Hematopoietic multipotent progenitor cell treated with erythropoietin and hydrocortisone succinate and interleukin-3 and kit ligand, for 8 days (in vitro differentiated cells): Measurements from ENCODE around the gene CDK18.
A peak's percentile ranks its signal among the peaks of the same experiment; 100 is the strongest.

Experiments used
- DNase-seq: peaks from one replicate; pipeline ENCODE4 v3.0.0-alpha.2; 2015

The CDK18 gene

DNA sequence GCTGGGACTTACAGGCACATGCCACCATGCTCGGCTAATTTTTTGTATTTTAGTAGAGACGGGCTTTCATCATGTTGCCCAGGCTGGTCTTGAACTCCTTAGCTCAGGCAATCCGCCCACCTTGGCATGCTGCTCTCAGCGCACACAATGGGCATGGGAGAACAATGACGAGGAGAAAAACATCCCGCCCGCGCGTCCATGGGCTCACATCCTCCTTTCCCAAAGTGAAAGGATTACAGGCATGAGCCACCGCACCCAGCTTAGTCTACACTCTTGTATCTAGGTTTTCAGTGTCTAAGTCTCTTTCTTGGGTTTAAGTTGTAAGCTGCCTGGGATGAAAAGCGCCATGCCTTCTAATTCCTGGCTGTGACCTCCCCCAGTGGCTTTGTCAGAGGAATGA is 37.9 kb downstream of the CDK18 start:
- no peak for DNase-seq

DNA sequence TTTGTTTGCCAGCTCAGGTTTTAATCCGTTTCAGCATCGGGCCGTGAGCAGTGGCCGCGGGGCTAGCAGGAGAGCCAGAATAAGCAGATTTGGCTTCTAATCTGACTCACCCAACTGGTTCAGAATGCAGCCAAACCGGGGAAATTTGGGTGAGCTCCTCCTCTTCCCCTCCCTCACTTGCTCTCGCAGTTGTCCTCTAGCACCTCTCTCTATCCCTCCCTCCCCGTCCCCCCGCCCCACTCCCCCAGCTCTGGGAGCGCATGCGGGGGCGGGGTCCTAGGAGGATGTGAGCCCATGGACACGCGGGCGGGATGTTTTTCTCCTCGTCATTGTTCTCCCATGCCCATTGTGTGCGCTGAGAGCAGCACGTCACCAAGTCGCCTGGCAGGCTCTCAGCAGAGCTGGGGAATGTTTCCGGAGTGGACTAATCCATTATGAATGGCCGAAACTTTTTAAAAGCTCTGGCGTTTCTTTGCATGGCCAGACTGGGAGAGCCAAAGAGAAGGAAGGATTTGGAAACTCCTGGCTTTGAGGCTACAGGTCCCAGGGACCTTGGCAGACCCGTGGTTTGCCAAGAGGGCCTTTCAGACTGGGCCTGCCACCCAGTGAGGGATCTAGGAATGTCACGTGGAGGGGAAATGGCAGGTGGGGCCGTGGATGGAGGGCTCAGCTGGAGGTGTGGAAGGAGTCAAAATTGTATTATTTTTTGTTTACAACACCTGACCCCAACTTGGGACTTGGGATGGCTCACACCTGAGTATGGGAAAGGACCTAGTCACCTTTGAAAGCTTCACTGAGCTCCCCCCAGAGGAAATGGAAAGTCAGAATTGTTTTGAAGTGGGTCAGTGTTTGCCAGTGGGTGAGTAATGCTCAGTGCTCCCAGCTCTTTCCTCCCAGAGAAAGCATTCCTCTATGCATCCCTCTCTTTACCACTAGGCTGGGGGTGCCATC is 39.2 kb downstream of the CDK18 start:
- DNase-seq: peak; percentile 29

GRCh38 chr1:205545001-205545919 is 40.8 kb downstream of the CDK18 start:
- DNase-seq: no peak

DNA sequence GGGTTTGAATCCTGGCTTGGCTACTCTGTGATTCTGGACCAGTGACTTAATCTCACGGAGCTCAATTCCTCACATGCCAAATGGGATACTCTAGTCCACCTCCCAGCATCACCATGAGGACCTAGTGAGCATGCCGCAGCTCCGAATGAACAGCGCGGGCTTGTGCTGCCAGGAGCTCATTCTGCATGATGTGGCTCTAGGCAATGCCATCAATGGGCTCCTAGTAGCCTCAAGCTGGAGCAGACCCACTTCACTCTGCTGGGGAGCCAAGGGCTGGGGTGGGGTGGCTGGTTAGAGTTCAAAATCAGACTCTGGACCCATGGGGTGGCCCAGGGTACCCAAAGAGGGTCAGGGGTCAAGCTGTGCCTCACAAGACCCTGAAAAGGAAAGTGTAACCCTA is 41.5 kb downstream of the CDK18 start:
- no peak for DNase-seq

GRCh38 chr1:205546541-205546940 is 42.1 kb downstream of the CDK18 start:
- no peak for DNase-seq

- DNase-seq: no peak
Observed at GRCh38 chr1:205547936-205548827, 43.7 kb downstream of the CDK18 start.

- no peak for DNase-seq
Observed at GRCh38 chr1:205554026-205554811, 49.8 kb downstream of the CDK18 start.

GRCh38 chr1:205561501-205562203 is 57.2 kb downstream of the CDK18 start:
- DNase-seq: no peak

DNA sequence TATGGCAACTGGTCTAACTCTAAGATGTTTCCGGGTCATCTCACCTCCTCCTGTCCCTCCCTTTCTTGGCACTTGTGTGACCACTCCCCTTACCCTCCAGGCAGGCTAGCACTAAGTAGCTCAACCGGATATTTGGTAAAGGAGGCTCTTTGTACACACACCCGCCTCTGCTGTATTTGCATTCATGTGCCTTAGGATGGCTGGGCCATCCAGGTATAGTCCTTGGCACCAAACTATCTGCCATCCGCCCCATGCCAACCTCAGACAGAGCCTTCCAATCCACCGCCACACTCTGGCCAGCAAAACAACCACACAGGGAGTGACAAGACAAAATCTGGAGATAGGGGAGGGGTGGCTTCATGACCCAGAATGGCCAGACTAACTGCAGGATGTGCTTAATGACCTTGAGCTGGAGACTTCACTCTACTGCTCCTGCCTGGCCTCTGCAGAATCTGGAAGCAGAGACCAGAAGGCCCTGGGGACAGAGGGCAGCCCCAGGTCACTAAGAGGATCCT is 59.5 kb downstream of the CDK18 start:
- no peak for DNase-seq

DNA sequence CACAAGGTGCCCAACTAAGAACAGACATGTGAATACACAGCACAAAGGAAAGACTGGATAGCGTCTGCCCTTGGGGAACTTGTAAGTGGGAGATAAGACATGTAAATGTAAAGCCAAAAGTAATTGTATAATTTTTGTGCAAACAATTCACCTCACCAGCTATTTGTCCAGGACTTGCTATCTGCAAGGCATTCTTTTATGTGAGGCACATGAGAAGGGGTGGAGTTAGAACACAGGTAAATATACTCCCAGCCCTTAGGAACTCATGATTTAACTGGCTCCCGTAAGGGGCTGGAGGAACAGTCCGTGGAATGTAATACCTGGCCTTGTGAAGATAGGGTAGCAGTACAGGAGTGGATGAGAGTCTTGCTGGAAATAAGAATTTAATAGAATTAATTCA is 61.3 kb downstream of the CDK18 start:
- no peak for DNase-seq

DNA sequence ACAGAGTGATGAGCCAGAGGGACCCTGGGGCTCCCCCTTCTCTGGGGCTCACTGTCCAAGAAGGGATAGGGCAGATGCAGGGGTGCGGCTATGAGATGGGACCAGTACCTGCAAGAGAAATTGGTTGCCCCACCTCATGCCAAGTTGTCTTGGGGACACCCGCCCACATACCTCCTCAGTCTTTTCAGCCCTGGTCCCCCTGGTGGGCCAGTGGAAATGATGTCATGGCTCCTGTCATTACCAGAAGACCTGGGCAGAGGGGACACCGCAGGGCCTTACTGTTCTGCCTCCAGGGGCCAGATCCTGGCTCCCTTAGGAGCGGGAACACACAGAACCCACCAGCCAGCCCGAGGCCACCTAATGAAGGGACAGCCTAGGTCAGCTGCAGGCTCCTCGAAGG is 63.2 kb downstream of the CDK18 start:
- DNase-seq: no peak

- no peak for DNase-seq
Observed at GRCh38 chr1:205568135-205568468, 63.6 kb downstream of the CDK18 start.

DNA sequence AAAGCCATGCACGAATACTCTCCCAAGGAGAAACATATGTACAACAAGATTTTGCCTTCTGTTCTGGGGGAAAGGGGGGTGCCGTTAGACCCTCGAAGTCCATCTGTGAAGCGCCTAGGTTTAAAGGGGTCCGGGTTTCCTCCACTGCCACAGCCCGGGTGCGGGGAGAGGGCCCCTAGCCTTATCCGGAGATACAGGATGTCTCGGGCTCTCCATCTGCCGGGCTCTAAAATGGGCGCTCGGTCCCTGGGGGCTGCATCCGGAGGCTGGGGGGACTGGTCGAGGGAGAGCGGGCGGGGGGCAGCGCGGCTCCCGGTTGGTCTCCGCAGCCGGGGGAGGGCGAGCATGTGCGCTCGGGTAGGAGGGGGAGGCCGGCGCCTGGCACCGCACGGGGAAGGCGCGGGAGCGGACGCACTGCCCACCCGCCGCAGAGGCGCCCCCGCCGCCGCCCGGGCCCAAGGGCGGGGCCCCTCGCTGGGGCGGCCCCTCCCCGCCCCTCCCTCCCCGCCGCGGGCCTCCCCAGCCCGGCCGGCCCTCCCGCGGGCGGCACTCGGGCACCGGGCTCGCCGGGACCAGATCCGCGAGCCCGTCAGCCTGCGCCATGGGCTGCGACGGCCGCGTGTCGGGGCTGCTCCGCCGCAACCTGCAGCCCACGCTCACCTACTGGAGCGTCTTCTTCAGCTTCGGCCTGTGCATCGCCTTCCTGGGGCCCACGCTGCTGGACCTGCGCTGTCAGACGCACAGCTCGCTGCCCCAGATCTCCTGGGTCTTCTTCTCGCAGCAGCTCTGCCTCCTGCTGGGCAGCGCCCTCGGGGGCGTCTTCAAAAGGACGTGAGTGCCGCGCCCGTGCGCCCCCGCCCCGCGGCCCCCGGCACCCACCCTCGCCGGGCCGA is 64.2 kb downstream of the CDK18 start:
- no peak for DNase-seq

- DNase-seq: no peak
Observed at GRCh38 chr1:205569411-205570172, 65.1 kb downstream of the CDK18 start.

GRCh38 chr1:205570173-205570501 is 65.7 kb downstream of the CDK18 start:
- no peak for DNase-seq

GRCh38 chr1:205570796-205571537 is 66.5 kb downstream of the CDK18 start:
- peak; percentile 52 for DNase-seq

- DNase-seq: no peak
Observed at GRCh38 chr1:205571747-205572146, 67.3 kb downstream of the CDK18 start.

DNA sequence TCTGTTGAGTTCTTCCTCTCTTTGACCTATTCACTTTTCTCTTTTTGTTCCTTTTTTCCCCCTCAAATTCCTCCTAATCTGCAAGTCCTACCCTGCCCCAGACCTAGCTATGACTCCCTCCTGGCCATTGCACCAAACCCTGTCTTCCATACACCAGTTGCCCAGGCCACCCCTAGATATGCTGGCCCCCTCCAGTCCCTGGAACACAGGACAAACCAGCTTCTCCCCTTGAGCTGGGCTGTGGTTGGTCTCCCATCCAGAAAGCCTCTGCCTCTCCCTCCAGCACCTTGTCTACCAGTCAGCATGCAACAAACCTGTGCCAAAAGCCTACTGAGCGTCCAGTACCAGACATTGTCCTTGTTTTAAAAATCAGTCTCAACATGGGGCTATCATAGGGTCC is 68.0 kb downstream of the CDK18 start:
- no peak for DNase-seq
